H9 (cell line): Measurements from ENCODE around the gene TRPC5OS. TPM values are rescaled to one million over a fixed set of nuclear protein-coding genes. Genes with fewer than 3 reads are reported as not detected.

Experiments used
- DNase-seq: peaks from one replicate; pipeline ENCODE4 v3.0.0-alpha.2; 2017
- H2AFZ ChIP-seq: one replicate; pipeline ENCODE4 v1.6.1; 2013; ENCODE audit warnings: mild to moderate bottlenecking, low read length, control low read depth, moderate library complexity
- H2AK5ac ChIP-seq: 2 replicates; pipeline ENCODE4 v1.6.1; 2013; ENCODE audit warnings: low read length, control low read depth, mixed read lengths; ENCODE audit not compliant: insufficient read length
- H2BK120ac ChIP-seq: one replicate; pipeline ENCODE4 v1.6.1; 2013; ENCODE audit warnings: low read depth, mild to moderate bottlenecking, low read length, control low read depth, inconsistent platforms; ENCODE audit not compliant: poor library complexity, severe bottlenecking
- H2BK12ac ChIP-seq: 2 replicates; pipeline ENCODE4 v1.6.1; 2013; ENCODE audit warnings: low read length, control low read depth, mixed read lengths, low read depth; ENCODE audit not compliant: insufficient read length
- H2BK15ac ChIP-seq: 2 replicates; pipeline ENCODE4 v1.6.1; 2013; ENCODE audit warnings: low read depth, low read length, control low read depth
- H2BK20ac ChIP-seq: one replicate; pipeline ENCODE4 v1.6.1; 2013; ENCODE audit warnings: low read depth, mild to moderate bottlenecking, low read length, control low read depth, inconsistent platforms; ENCODE audit not compliant: poor library complexity, severe bottlenecking
- H2BK5ac ChIP-seq: 2 replicates; pipeline ENCODE4 v1.6.1; 2013; ENCODE audit warnings: low read length, control low read depth, mixed read lengths; ENCODE audit not compliant: insufficient read length
- H3K14ac ChIP-seq: 2 replicates; pipeline ENCODE4 v1.6.1; 2013; ENCODE audit warnings: low read length, control low read depth; ENCODE audit not compliant: insufficient read depth
- H3K18ac ChIP-seq: 2 replicates; pipeline ENCODE4 v1.6.1; 2013; ENCODE audit warnings: low read depth, mild to moderate bottlenecking, mixed read lengths, low read length, control low read depth; ENCODE audit not compliant: insufficient read length
- H3K23ac ChIP-seq: 2 replicates; pipeline ENCODE4 v1.6.1; 2013; ENCODE audit warnings: low read length, control low read depth, mixed read lengths, low read depth; ENCODE audit not compliant: insufficient read length
- H3K23me2 ChIP-seq: 2 replicates; pipeline ENCODE4 v1.6.1; 2013; ENCODE audit warnings: low read depth, mild to moderate bottlenecking, mixed read lengths, low read length, control low read depth; ENCODE audit not compliant: insufficient read length, poor library complexity, severe bottlenecking
- H3K27ac ChIP-seq: 2 replicates; pipeline ENCODE4 v1.5.1; 2013; ENCODE audit warnings: low read length, control low read depth, mixed read lengths, low read depth; ENCODE audit not compliant: insufficient read length
- H3K27me3 ChIP-seq: 2 replicates; pipeline ENCODE4 v1.6.1; 2013; ENCODE audit warnings: low read length, control low read depth, inconsistent platforms; ENCODE audit not compliant: insufficient read depth
- H3K4ac ChIP-seq: 2 replicates; pipeline ENCODE4 v1.6.1; 2013; ENCODE audit warnings: low read depth, mild to moderate bottlenecking, control low read depth, inconsistent platforms, low read length, moderate library complexity
- H3K4me1 ChIP-seq: 2 replicates; pipeline ENCODE4 v1.6.1; 2013; ENCODE audit warnings: low read length, control low read depth, inconsistent platforms; ENCODE audit not compliant: insufficient read depth
- H3K4me2 ChIP-seq: 2 replicates; pipeline ENCODE4 v1.6.1; 2013; ENCODE audit warnings: low read length, control low read depth, mixed read lengths; ENCODE audit not compliant: insufficient read length, insufficient read depth
- H3K56ac ChIP-seq: 2 replicates; pipeline ENCODE4 v1.6.1; 2013; ENCODE audit warnings: low read depth, mild to moderate bottlenecking, mixed read lengths, low read length, control low read depth; ENCODE audit not compliant: insufficient read length
- H3K79me1 ChIP-seq: 2 replicates; pipeline ENCODE4 v1.6.1; 2013; ENCODE audit warnings: low read depth, mild to moderate bottlenecking, moderate library complexity, low read length, control low read depth, inconsistent platforms; ENCODE audit not compliant: insufficient read depth, poor library complexity, severe bottlenecking
- H3K79me2 ChIP-seq: 2 replicates; pipeline ENCODE4 v1.6.1; 2013; ENCODE audit warnings: low read length, control low read depth, inconsistent platforms; ENCODE audit not compliant: insufficient read depth
- H3K9ac ChIP-seq: 2 replicates; pipeline ENCODE4 v1.6.1; 2013; ENCODE audit warnings: low read length, control low read depth, mixed read lengths; ENCODE audit not compliant: insufficient read length; ENCODE audit errors: extremely low read depth
- H3K9me3 ChIP-seq: one replicate; pipeline ENCODE4 v1.6.1; 2013; ENCODE audit warnings: low read depth, low read length, inconsistent platforms; ENCODE audit not compliant: control insufficient read depth
- H3T11ph ChIP-seq: one replicate; pipeline ENCODE4 v1.6.1; 2013; ENCODE audit warnings: mild to moderate bottlenecking, low read length, control low read depth, inconsistent platforms
- H4K20me1 ChIP-seq: one replicate; pipeline ENCODE4 v1.6.1; 2013; ENCODE audit not compliant: control insufficient read depth, insufficient read length, insufficient read depth
- H4K5ac ChIP-seq: 2 replicates; pipeline ENCODE4 v1.6.1; 2013; ENCODE audit warnings: low read depth, mild to moderate bottlenecking, mixed read lengths, low read length, control low read depth; ENCODE audit not compliant: insufficient read length
- H4K8ac ChIP-seq: replicated peaks from 2 replicates; pipeline ENCODE4 v1.6.1; 2013; ENCODE audit warnings: low read length, control low read depth, mixed read lengths, low read depth; ENCODE audit not compliant: insufficient read length
- H4K91ac ChIP-seq: 2 replicates; pipeline ENCODE4 v1.6.1; 2013; ENCODE audit warnings: low read depth, mild to moderate bottlenecking, moderate library complexity, mixed read lengths, low read length, control low read depth; ENCODE audit not compliant: insufficient read length
- H3K27ac Mint-ChIP-seq, 3 experiments: 2 replicates in 2 of 3; 3 replicates in 1 of 3; pipeline ENCODE4 v1.8.0; 2020 to 2021; ENCODE audit warnings: mixed read lengths in 3 of 3, mild to moderate bottlenecking in 1 of 3, moderate library complexity in 1 of 3
- H3K27me3 Mint-ChIP-seq: 2 replicates; pipeline ENCODE4 v1.8.0; 2021; ENCODE audit warnings: low read depth, mild to moderate bottlenecking, moderate library complexity, mixed read lengths
- H3K36me3 Mint-ChIP-seq, 3 experiments: 2 replicates in 2 of 3; 3 replicates in 1 of 3; pipeline ENCODE4 v1.8.0; 2020 to 2021; ENCODE audit warnings: low read depth in 3 of 3, mixed read lengths in 3 of 3; ENCODE audit not compliant: insufficient read depth in 1 of 3
- H3K4me1 Mint-ChIP-seq, 2 experiments: 2 replicates each; pipeline ENCODE4 v1.8.0; 2020; ENCODE audit warnings: mixed read lengths in 2 of 2
- H3K4me3 Mint-ChIP-seq, 2 experiments: 2 replicates in 1 of 2; 3 replicates in 1 of 2; pipeline ENCODE4 v1.8.0; 2020 to 2021; ENCODE audit warnings: mild to moderate bottlenecking in 2 of 2, mixed read lengths in 2 of 2, moderate library complexity in 1 of 2
- H3K9me3 Mint-ChIP-seq, 2 experiments: 2 replicates in 1 of 2; 3 replicates in 1 of 2; pipeline ENCODE4 v1.8.0; 2020; ENCODE audit warnings: mild to moderate bottlenecking in 2 of 2, mixed read lengths in 2 of 2, moderate library complexity in 1 of 2
- CTCF ChIP-seq: fragments of 200-600 bp; sonication (generic); conservative IDR thresholded peaks from 3 replicates; pipeline ENCODE4 v1.8.0; 2021; ENCODE audit warnings: antibody characterized with exemption, mild to moderate bottlenecking
- WGBS: extraction: QIAGEN DNeasy Blood & Tissue Kit; methylation state at CpG from one replicate; pipeline ENCODE4 v1.1.7; 2013; ENCODE audit warnings: missing lambda C conversion rate, low lambda C conversion rate, mixed read lengths; ENCODE audit not compliant: insufficient read length; ENCODE audit errors: extremely low coverage; 5-methylcytosine and 5-hydroxymethylcytosine counted together
- total RNA-seq: library from RNA; stranded (reverse); gene quantifications from 2 replicates; pipeline ENCODE4 v1.2.1, GENCODE V29; 2021

The TRPC5OS gene
- total RNA-seq, 1 experiment from 2014 or later: not detected

- H2BK12ac ChIP-seq: no peak overlapping the region
- Mint-ChIP-seq H3K36me3 (no peaks in the 10 kb centered on the region), H3K27ac (no peak overlapping the region), H3K4me1 (peaks cover 5 to 7% of the 10 kb centered on the region in 2 experiments), H3K9me3 (no peaks in the 10 kb centered on the region; a peak in 1 of 5 replicates), H3K4me3 (no peak overlapping the region), H3K27me3 (peaks cover 5% of the 10 kb centered on the region)
- no peak overlapping the region for H2BK120ac ChIP-seq
- H3K14ac ChIP-seq: no peak overlapping the region
- no peaks in the 10 kb centered on the region for H3K79me2 ChIP-seq
- no peak overlapping the region for H3K23ac ChIP-seq
- H3T11ph ChIP-seq: no peak overlapping the region
- no peaks in the 10 kb centered on the region for H3K23me2 ChIP-seq
- no peak overlapping the region for H2BK20ac ChIP-seq
- H3K9me3 ChIP-seq: no peaks in the 10 kb centered on the region
- no peak overlapping the region for H3K4ac ChIP-seq
- no peak overlapping the region for H3K56ac ChIP-seq
- no peak overlapping the region for H4K5ac ChIP-seq
- H4K91ac ChIP-seq: no peak overlapping the region
- no CpG with 5 or more reads among the region's 1 CpG for WGBS
- H3K18ac ChIP-seq: no peak overlapping the region
- H3K79me1 ChIP-seq: no peaks in the 10 kb centered on the region
- no peaks in the 10 kb centered on the region for H3K4me1 ChIP-seq
- no peaks in the 10 kb centered on the region for H4K20me1 ChIP-seq
- H3K27ac ChIP-seq: no peak overlapping the region
- no peaks in the 10 kb centered on the region for H3K27me3 ChIP-seq
- no peak overlapping the region for H2AFZ ChIP-seq
- DNase-seq: no peak
- no peak overlapping the region for H3K4me2 ChIP-seq
- H4K8ac ChIP-seq: no peak overlapping the region
- no peak overlapping the region for H2AK5ac ChIP-seq
- H2BK5ac ChIP-seq: no peak overlapping the region
- no peak overlapping the region for H2BK15ac ChIP-seq
- no peak for TF ChIP-seq CTCF
- no peak overlapping the region for H3K9ac ChIP-seq
Measured at GRCh38 chrX:111857534-111858060, 18.4 kb upstream of the TRPC5OS start.
